Measurements from ENCODE around the gene OTUD1.

Gene OTUD1

GRCh38 chr10:23469596-23470237 is 30.8 kb downstream of the OTUD1 start:
- no peak for DNase-seq (ENCODE audit: low spot score)

- no peak for DNase-seq (ENCODE audit: low spot score)
These were observed 33.3 kb downstream of the OTUD1 start for GRCh38 chr10:23472181-23472580.

- no peak for DNase-seq (ENCODE audit: low spot score)
These were observed 35.2 kb downstream of the OTUD1 start for GRCh38 chr10:23474081-23474480.

GRCh38 chr10:23474626-23475025 is 35.8 kb downstream of the OTUD1 start:
- no peak for DNase-seq (ENCODE audit: low spot score)

- no peak for DNase-seq (ENCODE audit: low spot score)
These were observed 39.7 kb downstream of the OTUD1 start for GRCh38 chr10:23478570-23478969.

- DNase-seq (ENCODE audit: low spot score) = no peak
These were observed 41.1 kb downstream of the OTUD1 start for GRCh38 chr10:23479798-23480473.

- no peak for DNase-seq (ENCODE audit: low spot score)
These were observed 42.6 kb downstream of the OTUD1 start for GRCh38 chr10:23481363-23481961.

- no peak for DNase-seq (ENCODE audit: low spot score)
These were observed 51.2 kb downstream of the OTUD1 start for GRCh38 chr10:23490115-23490514.
